GM18909 (cell line): ENCODE results near the gene WNT7A.

Source experiments
- ATAC-seq: cut with Tn5 transposase; IDR thresholded peaks from one replicate; pipeline ENCODE4 v1.9.1; 2021; ENCODE audit warnings: mild to moderate bottlenecking; ENCODE audit not compliant: unreplicated experiment, poor library complexity

WNT7A gene

GRCh38 chr3:13833506-13834257 is 46.2 kb downstream of the WNT7A start:
- ATAC-seq: no peak

GRCh38 chr3:13832130-13832529 is 47.7 kb downstream of the WNT7A start:
- ATAC-seq: no peak

DNA sequence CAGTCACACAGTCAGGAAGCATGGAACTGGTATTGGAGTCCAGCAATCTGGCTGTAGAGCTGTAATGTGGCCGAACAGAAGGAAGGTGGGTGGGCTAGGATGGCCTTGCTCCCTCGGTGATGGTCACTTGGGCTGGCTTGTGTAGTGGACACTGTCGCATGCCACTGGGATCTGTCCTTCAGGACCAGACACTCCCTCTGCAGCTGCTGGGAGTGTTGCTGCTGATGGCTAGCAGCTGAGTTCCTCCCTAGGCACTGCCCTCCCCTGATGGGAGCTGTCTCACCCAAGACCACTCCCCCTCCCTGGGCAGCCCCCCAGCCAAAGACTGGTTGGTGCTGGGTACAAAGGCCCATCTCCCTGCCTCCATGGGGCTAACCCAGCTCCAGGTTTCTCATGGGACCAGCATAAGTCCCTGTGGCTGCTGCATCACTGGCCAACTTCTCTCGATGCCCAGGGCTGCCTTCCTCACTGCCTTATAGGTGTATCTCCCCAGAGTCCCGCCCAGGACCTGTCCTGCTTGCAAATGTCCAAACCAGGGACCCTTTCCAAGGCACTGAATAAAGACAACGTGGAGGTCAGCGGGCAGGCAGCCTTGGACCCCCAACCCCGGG is 48.4 kb downstream of the WNT7A start:
- ATAC-seq: no peak

- ATAC-seq: no peak
These were observed 50.6 kb downstream of the WNT7A start for GRCh38 chr3:13829311-13829710.

GRCh38 chr3:13828501-13829265 is 51.2 kb downstream of the WNT7A start:
- no peak for ATAC-seq

DNA sequence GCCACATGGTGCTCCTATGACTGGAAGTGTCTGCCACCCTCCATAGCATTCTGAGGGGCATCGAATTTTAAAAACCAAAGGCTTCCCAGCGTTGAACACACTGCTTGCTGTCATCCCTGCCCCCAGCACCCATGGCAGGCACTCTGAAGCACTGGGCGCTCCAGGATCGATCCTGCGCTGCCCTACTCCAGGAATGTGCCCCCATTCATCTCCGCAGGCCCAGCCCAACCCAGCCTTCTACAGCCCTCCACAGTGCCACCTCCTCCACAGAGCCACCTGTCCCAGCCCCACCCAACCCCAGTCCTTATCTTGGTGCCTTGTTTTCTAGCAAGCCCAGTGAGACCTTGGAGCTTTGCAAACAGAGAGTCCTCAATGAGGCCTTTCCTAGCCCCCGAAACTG is 52.2 kb downstream of the WNT7A start:
- no peak for ATAC-seq

- no peak for ATAC-seq
These were observed 52.6 kb downstream of the WNT7A start for GRCh38 chr3:13827256-13827655.

DNA sequence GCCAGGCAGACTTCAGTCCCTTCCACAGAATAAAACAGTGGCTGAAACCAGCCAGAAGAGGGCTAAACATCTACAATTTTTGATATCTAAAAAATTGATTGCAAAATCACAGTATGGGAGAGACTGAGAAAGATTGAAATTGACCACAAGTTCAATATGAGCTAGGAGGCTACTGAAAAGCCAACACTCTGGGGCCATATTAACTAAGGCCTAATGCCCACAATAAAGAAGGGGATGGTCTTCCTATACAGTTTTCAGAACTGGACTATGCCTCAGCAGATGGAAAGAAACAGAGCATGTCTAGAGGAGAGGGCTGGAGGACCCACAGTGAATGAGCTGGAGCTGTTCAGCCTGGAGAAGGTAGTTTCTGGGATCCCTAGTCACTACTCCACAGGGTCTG is 53.2 kb downstream of the WNT7A start:
- ATAC-seq: no peak

DNA sequence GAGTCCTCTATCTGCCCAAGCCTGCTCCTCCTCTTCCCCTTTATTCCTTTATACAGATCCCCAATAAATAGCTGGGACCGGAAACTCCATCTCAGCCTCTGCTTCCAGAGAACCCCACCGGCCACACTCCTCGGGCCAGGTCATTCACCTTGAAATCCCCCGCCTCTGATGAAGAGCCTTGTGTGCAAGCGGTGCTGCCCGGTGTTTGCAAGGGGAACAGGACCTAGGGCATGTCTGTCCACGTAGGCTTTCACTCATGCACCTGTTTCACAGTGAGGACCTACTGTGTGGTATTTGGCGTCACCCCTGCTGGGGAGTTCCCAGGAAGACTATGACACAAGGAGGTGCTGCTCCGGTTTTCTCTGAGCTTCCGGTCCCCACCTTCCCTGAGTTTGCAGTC is 54.0 kb downstream of the WNT7A start:
- ATAC-seq: no peak

DNA sequence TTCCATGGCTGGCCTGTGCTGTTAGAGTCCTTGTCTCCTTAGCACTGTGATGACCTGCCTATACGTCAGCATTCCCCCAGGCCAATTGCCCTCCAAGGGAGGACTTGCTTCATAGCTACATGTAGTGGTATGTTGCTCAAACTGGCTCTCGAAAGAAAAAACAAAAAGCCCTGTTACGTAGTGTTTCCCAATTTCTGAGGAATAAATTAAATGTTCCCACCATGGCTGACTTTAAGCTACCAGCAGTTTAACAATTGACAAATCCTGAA is 54.6 kb downstream of the WNT7A start:
- no peak for ATAC-seq

- no peak for ATAC-seq
These were observed 55.2 kb downstream of the WNT7A start for GRCh38 chr3:13824521-13825310.

GRCh38 chr3:13823692-13824091 is 56.2 kb downstream of the WNT7A start:
- no peak for ATAC-seq

DNA sequence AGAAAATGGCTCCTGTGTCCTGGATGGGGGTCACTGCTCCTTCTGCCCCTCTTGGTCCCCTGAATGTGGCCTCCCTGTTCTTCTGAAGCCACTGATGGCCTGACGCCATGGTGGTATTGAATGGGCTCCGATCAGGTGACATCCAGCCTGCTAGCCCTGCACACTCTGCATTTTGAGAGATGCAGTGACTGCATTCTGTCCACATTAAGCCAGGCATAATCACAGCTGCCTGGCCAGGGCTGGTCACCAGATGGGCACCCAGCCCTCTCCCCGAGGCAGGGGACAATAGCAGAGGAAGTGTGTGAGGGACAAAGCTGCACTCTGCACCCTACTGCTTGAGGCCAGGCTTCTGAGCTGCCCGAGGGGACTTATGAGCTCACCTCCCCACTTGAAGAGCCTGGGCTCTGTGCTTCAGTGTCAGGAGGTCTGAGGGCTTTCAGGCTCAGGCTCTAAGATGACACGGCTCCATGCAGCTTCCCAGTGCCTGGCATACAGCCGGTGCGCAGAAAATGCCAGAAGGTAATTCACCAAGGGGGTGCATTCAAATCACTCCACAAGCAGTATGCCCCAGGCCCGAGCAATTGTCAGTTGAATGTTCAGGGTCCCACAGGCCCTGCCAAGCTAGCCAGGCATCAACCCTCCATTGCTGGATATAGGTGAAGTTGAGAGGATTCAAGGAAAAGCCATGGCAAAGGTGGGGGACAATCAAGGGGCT is 56.8 kb downstream of the WNT7A start:
- no peak for ATAC-seq

DNA sequence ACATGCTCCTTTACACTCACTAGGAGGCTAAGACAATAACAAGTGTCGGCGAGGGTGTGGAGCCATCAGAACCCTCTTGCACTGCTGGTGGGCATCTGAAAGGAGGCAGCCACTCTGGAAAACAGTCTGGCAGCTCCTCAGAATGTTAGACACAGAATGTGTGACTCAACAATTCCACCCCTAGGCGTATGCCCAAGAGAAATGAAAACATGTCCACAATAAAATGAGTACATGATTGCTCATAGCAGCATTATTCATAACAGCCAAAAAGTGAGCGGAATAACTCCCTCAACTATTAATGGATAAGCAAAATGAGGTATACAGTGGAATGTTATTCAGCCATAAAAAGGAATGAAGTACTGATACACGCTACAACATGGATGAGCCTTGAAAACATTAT is 57.8 kb downstream of the WNT7A start:
- no peak for ATAC-seq

DNA sequence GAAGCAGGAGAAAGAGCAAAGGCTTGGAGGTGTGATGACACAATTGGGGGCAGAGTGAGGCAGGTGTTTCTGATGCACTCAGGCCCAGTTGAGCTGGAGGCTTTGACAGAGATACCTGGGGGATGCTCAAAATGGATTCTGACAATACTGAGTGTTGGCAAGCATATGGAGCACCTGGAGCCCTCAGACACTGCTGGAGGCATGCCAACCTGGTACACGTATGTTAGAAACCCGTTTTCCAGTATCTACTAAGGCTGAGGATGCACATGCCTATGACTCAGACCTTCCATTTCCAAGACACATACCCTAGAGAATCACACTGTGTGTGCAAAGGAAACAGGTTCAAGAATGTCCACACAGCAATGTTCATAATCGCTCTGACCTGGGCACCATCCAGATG is 58.7 kb downstream of the WNT7A start:
- ATAC-seq: no peak

- ATAC-seq: no peak
These were observed 61.0 kb downstream of the WNT7A start for GRCh38 chr3:13818919-13819318.

DNA sequence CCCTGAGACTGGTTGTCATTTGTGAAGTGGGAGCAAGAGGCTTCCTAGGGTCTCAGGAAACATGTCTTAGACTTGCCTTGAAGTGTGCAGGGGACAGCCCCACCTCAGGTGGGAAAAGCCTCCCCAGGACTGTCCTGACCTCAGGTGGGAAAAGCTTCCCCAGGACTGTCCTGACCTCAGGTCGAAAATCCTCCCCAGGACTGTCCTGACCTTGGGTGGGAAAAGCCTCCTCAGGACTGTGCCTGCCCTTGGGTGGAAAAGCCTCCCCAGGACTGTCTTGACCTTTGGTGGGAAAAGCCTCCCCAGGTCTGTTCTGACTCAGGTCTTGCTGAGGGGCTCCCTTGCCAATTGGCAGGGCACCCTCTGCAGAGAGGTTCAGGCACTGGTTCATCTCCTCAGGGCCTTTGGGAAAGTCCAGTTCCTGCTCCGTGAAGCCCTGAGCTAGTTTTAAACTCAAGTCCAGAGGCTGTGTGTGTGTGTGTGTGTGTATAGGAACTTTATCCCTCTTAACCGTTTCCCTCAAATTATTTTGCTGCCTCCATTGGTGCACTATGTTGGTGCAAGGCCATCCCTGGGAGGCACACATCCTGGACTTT is 64.7 kb downstream of the WNT7A start:
- no peak for ATAC-seq

GRCh38 chr3:13812034-13812471 is 67.8 kb downstream of the WNT7A start:
- no peak for ATAC-seq

DNA sequence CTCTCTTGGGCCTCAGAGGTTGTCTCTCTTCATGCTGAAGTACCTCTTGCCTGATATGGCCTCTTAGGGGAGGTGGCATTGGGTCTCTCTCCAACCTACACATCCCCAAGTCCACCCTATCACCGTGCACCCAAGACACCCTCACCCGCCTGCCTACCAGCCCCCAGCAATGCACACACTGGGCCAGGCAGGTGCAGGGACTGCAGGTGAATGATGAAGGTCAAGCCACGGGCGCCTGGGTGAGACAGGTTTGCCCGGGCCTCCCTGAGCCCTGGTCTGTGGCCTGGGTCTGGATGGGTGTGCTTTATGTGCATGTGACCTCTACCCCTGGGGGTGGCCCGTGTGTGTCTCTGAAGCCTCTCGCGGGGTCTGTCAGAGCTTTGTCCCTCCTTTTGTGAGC is 68.3 kb downstream of the WNT7A start:
- no peak for ATAC-seq

GRCh38 chr3:13808550-13808949 is 71.3 kb downstream of the WNT7A start:
- ATAC-seq: no peak
